Measurements from ENCODE around the gene ATP13A4. TPM values are rescaled to one million over a fixed set of nuclear protein-coding genes. Genes with fewer than 3 reads are reported as not detected.

ATP13A4 gene
- total and polyA plus RNA-seq, 4 donors = 0.10 to 0.15 TPM; not detected in 2

DNA sequence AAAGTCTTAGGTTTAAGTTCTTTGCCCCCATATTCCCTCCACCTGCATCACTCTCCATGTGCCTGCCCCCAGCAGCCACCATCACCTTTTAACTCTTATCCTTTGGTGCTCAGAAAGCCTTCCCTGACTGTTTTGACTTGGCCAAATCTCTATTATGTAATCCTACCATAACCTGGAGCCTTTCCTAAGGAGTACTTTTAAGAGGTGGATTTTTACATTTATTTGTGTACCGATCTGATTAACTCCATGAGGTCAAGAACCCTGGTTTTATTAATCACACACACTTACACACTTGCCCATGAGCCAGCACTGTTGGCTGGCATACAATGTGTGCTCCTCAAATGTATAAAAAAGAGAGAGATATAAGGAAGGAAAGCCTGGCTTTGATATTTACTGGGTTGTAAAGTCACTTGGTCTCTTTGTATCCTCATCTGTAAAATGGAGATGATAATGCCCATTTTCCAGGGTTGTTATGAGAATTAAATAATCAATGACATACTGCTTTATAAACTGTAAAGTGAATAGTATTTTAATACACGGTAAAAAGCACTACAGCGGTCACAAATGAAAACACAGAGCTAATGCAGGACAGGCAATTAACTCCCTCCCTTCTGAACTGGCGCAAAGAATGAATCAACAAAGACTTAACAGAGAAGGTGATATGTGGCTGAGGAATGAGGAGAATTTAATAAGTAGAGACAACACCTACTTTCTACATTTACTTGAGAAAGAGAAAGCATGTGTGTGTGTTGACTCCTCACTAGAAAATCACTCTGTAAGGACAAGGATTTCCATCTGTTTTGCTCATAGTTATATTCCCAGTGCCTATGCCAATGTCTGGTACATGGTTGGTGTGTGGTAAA, 45.4 kb downstream of the ATP13A4 start:
- DNase-seq (no peak), ATAC-seq (ENCODE audit: low FRiP score) (no peak)
- H3K27ac ChIP-seq (ENCODE audit: low read depth in 1 of 2, low read length in 2 of 2) = no peak overlapping the region
- intact Hi-C loops (cut with DNase I) = no loop called here
- no peak overlapping the region for H3K4me3 ChIP-seq (ENCODE audit: low read length in 2 of 2)
- 70 to 74% methylated on average over 4 of the region's 4 CpGs for whole genome bisulfite sequencing, 2 donors
- H3K36me3 ChIP-seq (ENCODE audit: control insufficient read depth in 1 of 2, insufficient read depth in 2 of 2, low read length in 1 of 2) = no peaks in the 10 kb centered on the region
- no peaks in the 10 kb centered on the region for H3K4me1 ChIP-seq (ENCODE audit: control insufficient read depth in 1 of 2, insufficient read depth in 2 of 2, low read length in 2 of 2)
- no peaks in the 10 kb centered on the region for H3K9me3 ChIP-seq (ENCODE audit: control insufficient read depth, low read length)
- no peaks in the 10 kb centered on the region for H3K27me3 ChIP-seq (ENCODE audit: control insufficient read depth in 1 of 2, insufficient read depth in 2 of 2, low read length in 1 of 2)

DNA sequence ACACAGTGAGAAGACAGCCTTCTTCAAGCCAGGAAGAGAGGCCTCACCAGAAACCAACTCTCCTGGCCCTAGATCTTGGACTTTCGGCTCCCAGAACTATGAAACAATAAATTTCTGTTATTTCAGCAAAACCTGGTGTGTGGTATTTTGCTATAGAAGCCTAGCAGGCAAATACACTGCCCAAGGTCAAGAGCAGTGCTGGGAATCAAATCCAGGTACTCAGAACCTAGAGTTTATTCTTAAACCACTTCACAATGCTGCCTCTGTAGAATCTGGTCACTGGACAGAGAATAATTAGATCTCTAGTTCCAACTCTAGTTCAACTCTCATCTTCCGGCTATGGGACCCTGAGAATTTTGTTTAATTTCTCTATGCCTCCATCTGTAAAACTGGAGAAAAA, 46.6 kb downstream of the ATP13A4 start:
- no peak overlapping the region for H3K27ac ChIP-seq (ENCODE audit: low read depth in 1 of 2, low read length in 2 of 2)
- H3K4me1 ChIP-seq (ENCODE audit: control insufficient read depth in 1 of 2, insufficient read depth in 2 of 2, low read length in 2 of 2) = no peaks in the 10 kb centered on the region
- DNase-seq (no peak), ATAC-seq (ENCODE audit: low FRiP score) (no peak)
- intact Hi-C loops (cut with DNase I) = no loop called here
- H3K9me3 ChIP-seq (ENCODE audit: control insufficient read depth, low read length) = no peaks in the 10 kb centered on the region
- no peaks in the 10 kb centered on the region for H3K27me3 ChIP-seq (ENCODE audit: control insufficient read depth in 1 of 2, insufficient read depth in 2 of 2, low read length in 1 of 2)
- H3K36me3 ChIP-seq (ENCODE audit: control insufficient read depth in 1 of 2, insufficient read depth in 2 of 2, low read length in 1 of 2) = no peaks in the 10 kb centered on the region
- WGBS, 2 donors = 87 to 89% methylated on average over 2 of the region's 2 CpGs
- no peak overlapping the region for H3K4me3 ChIP-seq (ENCODE audit: low read length in 2 of 2)

DNA sequence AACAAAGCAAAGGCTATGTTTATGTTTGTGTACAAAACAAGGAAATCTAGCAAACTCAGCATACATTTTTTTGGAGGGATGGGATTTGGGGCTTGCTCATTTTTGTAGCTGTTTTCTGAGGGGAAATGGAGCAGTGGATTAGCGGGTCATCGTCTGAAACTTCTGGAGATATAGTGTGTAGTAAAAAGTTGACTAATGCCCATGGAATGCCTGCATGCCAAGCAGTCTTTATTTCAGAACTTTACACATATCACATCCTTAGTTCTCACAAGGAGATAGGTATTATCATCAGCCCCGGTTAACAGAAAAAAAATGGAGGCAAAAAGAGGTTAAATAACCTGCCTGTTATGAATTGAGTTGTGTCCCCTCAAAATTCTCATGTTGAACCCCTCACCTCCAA, 47.1 kb downstream of the ATP13A4 start:
- no peak overlapping the region for H3K27ac ChIP-seq (ENCODE audit: low read depth in 1 of 2, low read length in 2 of 2)
- ATAC-seq (ENCODE audit: low FRiP score) (no peak), DNase-seq (no peak)
- no peaks in the 10 kb centered on the region for H3K27me3 ChIP-seq (ENCODE audit: control insufficient read depth in 1 of 2, insufficient read depth in 2 of 2, low read length in 1 of 2)
- 55 to 60% methylated on average over 3 of the region's 3 CpGs for WGBS, 2 donors
- intact Hi-C loops (cut with DNase I) = no loop called here
- H3K9me3 ChIP-seq (ENCODE audit: control insufficient read depth, low read length) = no peaks in the 10 kb centered on the region
- no peaks in the 10 kb centered on the region for H3K4me1 ChIP-seq (ENCODE audit: control insufficient read depth in 1 of 2, insufficient read depth in 2 of 2, low read length in 2 of 2)
- no peak overlapping the region for H3K4me3 ChIP-seq (ENCODE audit: low read length in 2 of 2)
- H3K36me3 ChIP-seq (ENCODE audit: control insufficient read depth in 1 of 2, insufficient read depth in 2 of 2, low read length in 1 of 2) = no peaks in the 10 kb centered on the region

DNA sequence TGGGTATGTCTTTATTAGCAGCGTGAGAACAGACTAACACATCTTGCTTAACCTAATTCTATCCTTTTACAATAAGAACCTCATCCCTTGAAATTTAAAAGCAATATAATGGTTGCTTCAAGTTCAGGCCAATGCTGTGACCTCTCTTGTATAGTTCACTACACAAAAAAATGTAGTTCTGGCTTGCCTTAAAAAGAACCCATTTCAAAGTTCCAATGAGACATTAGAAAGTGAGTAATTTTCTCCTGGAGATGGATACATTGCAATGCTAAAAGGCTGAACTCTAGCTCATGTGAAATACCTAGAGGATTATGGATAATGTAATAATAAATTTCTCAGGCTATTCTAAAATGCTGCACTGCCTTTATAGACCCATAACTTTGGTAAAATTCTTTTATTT, 47.8 kb downstream of the ATP13A4 start:
- no peak for DNase-seq
- intact Hi-C loops (cut with DNase I) = no loop called here
- Histone ChIP-seq H3K9me3 (ENCODE audit: control insufficient read depth, low read length) (no peaks in the 10 kb centered on the region), H3K27me3 (ENCODE audit: control insufficient read depth in 1 of 2, insufficient read depth in 2 of 2, low read length in 1 of 2) (no peaks in the 10 kb centered on the region), H3K4me3 (ENCODE audit: low read length in 2 of 2) (no peak overlapping the region), H3K4me1 (ENCODE audit: control insufficient read depth in 1 of 2, insufficient read depth in 2 of 2, low read length in 2 of 2) (no peaks in the 10 kb centered on the region), H3K27ac (ENCODE audit: low read depth in 1 of 2, low read length in 2 of 2) (no peak overlapping the region), H3K36me3 (ENCODE audit: control insufficient read depth in 1 of 2, insufficient read depth in 2 of 2, low read length in 1 of 2) (no peaks in the 10 kb centered on the region)
- ATAC-seq (ENCODE audit: low FRiP score) = no peak
- WGBS, 2 donors = 96 to 97% methylated on average over 1 of the region's 1 CpG

DNA sequence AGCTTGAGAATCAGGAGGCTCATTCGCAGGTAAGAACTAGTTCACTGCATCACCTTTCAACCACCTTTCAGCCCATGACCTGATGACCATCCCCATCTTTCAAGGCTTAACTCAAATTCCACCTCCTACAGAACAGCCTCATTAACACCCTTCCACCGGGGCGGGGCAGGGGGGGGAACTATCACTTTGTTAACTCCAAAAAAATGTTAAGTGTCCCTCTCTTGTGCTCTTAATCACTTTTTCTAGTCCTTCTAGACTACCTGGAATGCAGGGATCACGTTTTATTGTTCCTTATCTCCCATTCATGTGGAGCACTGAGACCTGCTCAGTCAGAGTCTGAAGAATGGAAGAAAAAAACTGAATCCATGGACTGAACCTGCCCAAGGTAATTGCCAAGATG, 51.8 kb downstream of the ATP13A4 start:
- no peak overlapping the region for H3K27ac ChIP-seq (ENCODE audit: low read depth in 1 of 2, low read length in 2 of 2)
- no peak for ATAC-seq (ENCODE audit: low FRiP score)
- H3K4me1 ChIP-seq (ENCODE audit: control insufficient read depth in 1 of 2, insufficient read depth in 2 of 2, low read length in 2 of 2) = no peaks in the 10 kb centered on the region
- H3K36me3 ChIP-seq (ENCODE audit: control insufficient read depth in 1 of 2, insufficient read depth in 2 of 2, low read length in 1 of 2) = no peaks in the 10 kb centered on the region
- H3K9me3 ChIP-seq (ENCODE audit: control insufficient read depth, low read length) = no peaks in the 10 kb centered on the region
- H3K27me3 ChIP-seq (ENCODE audit: control insufficient read depth in 1 of 2, insufficient read depth in 2 of 2, low read length in 1 of 2) = no peaks in the 10 kb centered on the region
- no peak for DNase-seq
- WGBS, 2 donors = 65 to 77% methylated on average over 4 of the region's 4 CpGs
- H3K4me3 ChIP-seq (ENCODE audit: low read length in 2 of 2) = no peak overlapping the region
- intact Hi-C loops (cut with DNase I) = no loop called here

DNA sequence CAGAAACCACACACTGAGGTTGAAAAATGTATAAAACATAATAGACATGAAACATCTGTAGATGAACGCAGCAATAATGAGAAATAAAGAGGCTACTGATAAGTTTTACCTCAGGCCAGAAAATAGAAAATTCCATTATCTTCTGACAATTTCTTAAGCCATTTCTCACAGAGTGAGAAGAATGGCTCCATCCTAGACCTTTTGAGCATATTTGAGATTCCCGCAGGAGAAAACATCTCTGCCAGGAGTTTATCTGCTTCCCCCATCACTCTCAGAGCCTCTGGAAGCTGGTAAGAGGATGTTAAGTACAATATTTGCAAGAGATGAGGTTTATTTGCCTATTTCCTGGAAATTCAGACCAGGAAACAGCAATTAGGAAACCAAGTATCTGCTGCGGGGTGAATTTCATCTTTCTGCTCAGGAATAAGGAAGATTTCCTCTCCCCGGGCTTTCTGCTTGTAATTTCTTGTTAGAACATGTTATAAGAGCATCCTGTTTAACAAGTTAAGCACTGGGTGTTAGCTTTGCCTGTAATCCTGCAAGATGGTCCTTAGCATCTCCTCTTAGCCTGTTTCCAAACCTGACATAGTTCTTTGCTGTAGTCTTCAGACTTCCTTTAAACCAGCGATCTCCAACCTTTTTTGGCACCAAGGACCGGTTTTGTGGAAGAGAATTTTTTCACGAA, 54.8 kb downstream of the ATP13A4 start:
- DNase-seq (no peak), ATAC-seq (ENCODE audit: low FRiP score) (no peak)
- intact Hi-C loops (cut with DNase I) = no loop called here
- WGBS, 2 donors = 82 to 87% methylated on average over 7 of the region's 7 CpGs
- Histone ChIP-seq H3K27ac (ENCODE audit: low read depth in 1 of 2, low read length in 2 of 2) (no peak overlapping the region), H3K36me3 (ENCODE audit: control insufficient read depth in 1 of 2, insufficient read depth in 2 of 2, low read length in 1 of 2) (no peaks in the 10 kb centered on the region), H3K27me3 (ENCODE audit: control insufficient read depth in 1 of 2, insufficient read depth in 2 of 2, low read length in 1 of 2) (no peaks in the 10 kb centered on the region), H3K4me1 (ENCODE audit: control insufficient read depth in 1 of 2, insufficient read depth in 2 of 2, low read length in 2 of 2) (no peaks in the 10 kb centered on the region), H3K9me3 (ENCODE audit: control insufficient read depth, low read length) (peaks cover 1% of the 10 kb centered on the region), H3K4me3 (ENCODE audit: low read length in 2 of 2) (no peak overlapping the region)

DNA sequence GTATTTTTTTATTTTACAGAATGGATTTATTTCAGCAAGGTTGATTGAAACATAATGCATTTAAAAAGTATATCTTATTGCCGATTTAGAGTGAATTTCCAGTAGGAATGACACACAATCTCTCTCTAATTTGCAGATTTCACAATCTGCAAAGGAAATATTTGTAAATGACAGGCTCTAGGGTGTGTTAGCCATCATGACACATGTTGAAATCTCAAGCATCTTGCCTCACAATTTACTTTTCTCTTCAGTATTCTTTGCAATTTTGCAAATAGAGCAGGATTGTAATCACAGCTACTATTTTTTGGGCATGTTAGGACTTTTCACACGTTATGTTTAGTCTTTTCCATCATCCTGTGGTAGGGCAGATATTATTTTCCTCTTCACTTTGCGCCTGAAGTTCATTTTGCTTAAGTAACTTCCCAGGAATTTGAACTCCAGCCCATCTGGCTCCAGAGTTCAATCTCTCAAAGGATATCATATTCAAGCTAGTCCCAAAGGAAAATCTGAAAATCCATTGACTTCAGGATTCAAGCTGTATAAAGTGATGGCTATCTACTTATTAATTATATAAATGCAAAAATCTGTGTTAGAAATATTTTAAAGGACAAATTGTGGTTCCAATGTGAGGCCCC, 55.4 kb downstream of the ATP13A4 start:
- 50 to 51% methylated on average over 3 of the region's 3 CpGs for WGBS, 2 donors
- Histone ChIP-seq H3K27me3 (ENCODE audit: control insufficient read depth in 1 of 2, insufficient read depth in 2 of 2, low read length in 1 of 2) (no peaks in the 10 kb centered on the region), H3K4me1 (ENCODE audit: control insufficient read depth in 1 of 2, insufficient read depth in 2 of 2, low read length in 2 of 2) (no peaks in the 10 kb centered on the region), H3K27ac (ENCODE audit: low read depth in 1 of 2, low read length in 2 of 2) (no peak overlapping the region), H3K36me3 (ENCODE audit: control insufficient read depth in 1 of 2, insufficient read depth in 2 of 2, low read length in 1 of 2) (no peaks in the 10 kb centered on the region), H3K4me3 (ENCODE audit: low read length in 2 of 2) (no peak overlapping the region), H3K9me3 (ENCODE audit: control insufficient read depth, low read length) (peaks cover 1% of the 10 kb centered on the region)
- intact Hi-C loops (cut with DNase I) = no loop called here
- no peak for DNase-seq
- no peak for ATAC-seq (ENCODE audit: low FRiP score)

DNA sequence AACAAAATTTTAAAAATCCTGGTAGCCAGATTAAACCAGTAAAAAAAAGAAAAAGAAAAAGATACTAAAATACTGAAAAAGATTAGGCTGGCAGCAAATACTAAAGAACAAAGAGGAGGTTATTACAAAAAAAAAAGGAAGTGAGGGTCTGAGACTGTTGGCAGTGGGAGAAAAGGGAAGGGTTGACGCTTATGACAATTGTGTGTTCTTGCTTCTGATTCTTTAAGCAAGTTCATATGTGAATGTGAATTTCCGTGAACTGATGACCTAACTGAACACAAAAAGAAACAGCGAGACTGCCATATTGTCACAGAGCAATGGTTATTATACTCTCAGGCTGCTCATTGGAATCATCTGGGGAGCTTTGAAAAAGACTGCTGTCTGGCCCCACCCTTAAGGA, 56.5 kb downstream of the ATP13A4 start:
- peaks cover 1% of the 10 kb centered on the region for H3K9me3 ChIP-seq (ENCODE audit: control insufficient read depth, low read length)
- 86% methylated on average over 3 of the region's 3 CpGs for WGBS, 2 donors
- intact Hi-C loops (cut with DNase I) = no loop called here
- H3K36me3 ChIP-seq (ENCODE audit: control insufficient read depth in 1 of 2, insufficient read depth in 2 of 2, low read length in 1 of 2) = no peaks in the 10 kb centered on the region
- no peak overlapping the region for H3K27ac ChIP-seq (ENCODE audit: low read depth in 1 of 2, low read length in 2 of 2)
- H3K4me3 ChIP-seq (ENCODE audit: low read length in 2 of 2) = no peak overlapping the region
- ATAC-seq (ENCODE audit: low FRiP score) = no peak
- H3K27me3 ChIP-seq (ENCODE audit: control insufficient read depth in 1 of 2, insufficient read depth in 2 of 2, low read length in 1 of 2) = no peaks in the 10 kb centered on the region
- DNase-seq = no peak
- no peaks in the 10 kb centered on the region for H3K4me1 ChIP-seq (ENCODE audit: control insufficient read depth in 1 of 2, insufficient read depth in 2 of 2, low read length in 2 of 2)
